GM12872 (cell line): ENCODE data around the gene PRKG1.

Experiments used
- CTCF ChIP-seq: IDR thresholded peaks from 3 replicates; pipeline ENCODE4 v1.5.1; 2011; ENCODE audit warnings: low read depth, mild to moderate bottlenecking, low read length, moderate library complexity; ENCODE audit not compliant: insufficient read depth

PRKG1 gene

GRCh38 chr10:51675088-51675487, 600.8 kb downstream of the PRKG1 start:
- no peak for TF ChIP-seq CTCF

DNA sequence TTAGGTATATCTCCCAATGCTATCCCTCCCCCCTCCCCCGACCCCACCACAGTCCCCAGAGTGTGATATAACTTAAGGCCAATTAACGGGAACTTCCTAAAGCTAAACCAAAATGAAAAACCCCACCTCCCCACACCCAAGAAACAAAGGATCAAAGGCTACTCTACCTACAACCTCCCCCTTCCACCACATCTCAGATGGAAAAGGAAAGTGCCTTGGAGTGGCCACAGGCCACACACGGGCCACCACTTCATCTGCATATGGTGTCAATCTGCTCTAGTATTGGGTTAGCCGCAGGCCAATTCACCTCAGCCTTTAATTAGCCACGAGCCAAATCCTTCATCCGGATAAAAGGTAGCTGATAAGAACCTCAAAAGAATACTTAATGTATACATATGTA, 605.6 kb downstream of the PRKG1 start:
- no peak for TF ChIP-seq CTCF

GRCh38 chr10:51683031-51683691, 608.9 kb downstream of the PRKG1 start:
- TF ChIP-seq CTCF = no peak

DNA sequence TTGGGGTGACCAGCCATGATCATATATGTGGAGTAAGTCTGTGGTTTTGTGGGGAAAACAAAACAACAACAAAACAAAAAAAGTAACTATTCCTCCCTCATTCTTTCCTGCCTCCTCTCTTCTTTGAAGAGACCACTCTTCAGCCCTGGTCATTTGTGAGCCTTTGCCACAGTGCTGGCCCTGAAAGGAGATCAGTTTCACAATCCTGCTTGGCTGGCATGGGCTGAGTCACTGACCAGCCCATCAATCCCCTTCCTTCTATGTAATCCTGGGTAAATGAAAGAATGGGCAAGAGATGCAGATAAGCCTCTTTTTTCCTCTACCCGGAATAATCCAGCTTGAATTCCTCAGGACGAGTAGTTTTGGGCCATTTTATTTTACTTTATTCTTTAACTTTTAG, 611.5 kb downstream of the PRKG1 start:
- no peak for TF ChIP-seq CTCF

DNA sequence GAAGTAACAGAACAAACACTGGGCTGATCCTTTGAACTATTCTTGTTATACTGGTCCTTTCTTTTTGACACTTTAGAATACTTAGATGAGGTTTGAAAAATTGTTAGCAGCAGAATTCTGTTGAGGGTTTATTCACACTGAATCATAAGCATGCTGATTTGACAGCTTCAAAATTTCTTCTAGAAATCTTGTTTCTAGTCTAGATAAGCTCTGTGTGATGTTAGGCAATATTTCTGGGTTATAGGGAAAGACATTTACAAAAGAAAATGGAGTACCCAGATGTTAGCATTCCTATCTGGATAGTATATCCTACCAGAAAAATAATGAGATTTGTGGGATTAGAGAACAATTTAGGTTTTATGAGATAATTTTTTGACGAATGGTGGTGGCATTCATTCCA, 613.0 kb downstream of the PRKG1 start:
- TF ChIP-seq CTCF = no peak

- no peak for TF ChIP-seq CTCF
These were observed 615.2 kb downstream of the PRKG1 start for GRCh38 chr10:51689536-51689935.

- TF ChIP-seq CTCF = no peak
These were observed 616.8 kb downstream of the PRKG1 start for GRCh38 chr10:51691135-51691534.
